ENCODE data around the gene PPP1R36. TPM values are rescaled to one million over a fixed set of nuclear protein-coding genes. Genes with fewer than 3 reads are reported as not detected.

Gene PPP1R36
- total RNA-seq, 1 donor from 2014 or later: 0.36 TPM

DNA sequence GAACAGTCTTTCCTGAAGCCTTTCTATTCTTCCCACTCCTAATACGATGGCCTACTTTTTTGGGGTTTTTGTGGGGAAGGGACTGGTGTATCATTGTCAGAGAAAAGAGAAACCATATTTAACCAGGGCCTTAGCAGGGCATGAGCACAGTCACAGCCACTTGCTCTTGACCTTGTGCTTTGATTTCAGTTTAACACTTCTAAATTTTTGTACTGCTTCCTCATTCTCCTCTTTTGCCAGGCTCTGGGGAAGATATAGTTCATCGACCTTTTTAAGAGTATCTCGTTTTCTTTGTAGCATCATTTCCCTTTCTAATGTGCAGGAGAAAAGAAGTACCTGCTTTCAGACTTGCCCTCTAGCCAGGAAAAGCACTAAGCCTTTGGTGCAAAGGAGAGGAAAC lies 43.0 kb upstream of the PPP1R36 start:
- TF ChIP-seq, protein P1, sequence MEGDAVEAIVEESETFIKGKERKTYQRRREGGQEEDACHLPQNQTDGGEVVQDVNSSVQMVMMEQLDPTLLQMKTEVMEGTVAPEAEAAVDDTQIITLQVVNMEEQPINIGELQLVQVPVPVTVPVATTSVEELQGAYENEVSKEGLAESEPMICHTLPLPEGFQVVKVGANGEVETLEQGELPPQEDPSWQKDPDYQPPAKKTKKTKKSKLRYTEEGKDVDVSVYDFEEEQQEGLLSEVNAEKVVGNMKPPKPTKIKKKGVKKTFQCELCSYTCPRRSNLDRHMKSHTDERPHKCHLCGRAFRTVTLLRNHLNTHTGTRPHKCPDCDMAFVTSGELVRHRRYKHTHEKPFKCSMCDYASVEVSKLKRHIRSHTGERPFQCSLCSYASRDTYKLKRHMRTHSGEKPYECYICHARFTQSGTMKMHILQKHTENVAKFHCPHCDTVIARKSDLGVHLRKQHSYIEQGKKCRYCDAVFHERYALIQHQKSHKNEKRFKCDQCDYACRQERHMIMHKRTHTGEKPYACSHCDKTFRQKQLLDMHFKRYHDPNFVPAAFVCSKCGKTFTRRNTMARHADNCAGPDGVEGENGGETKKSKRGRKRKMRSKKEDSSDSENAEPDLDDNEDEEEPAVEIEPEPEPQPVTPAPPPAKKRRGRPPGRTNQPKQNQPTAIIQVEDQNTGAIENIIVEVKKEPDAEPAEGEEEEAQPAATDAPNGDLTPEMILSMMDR (IDR thresholded peaks at IDR 0.05; ENCODE audit: borderline replicate concordance): no peak
- no peaks in the 10 kb centered on the region for H3K27me3 ChIP-seq (ENCODE audit: low read depth)
- no peak for DNase-seq
- intact Hi-C loops (cut with micrococcal nuclease): no loop called here
- peaks cover 96% of the 10 kb centered on the region for H3K4me1 ChIP-seq
- H3K36me3 ChIP-seq: no peaks in the 10 kb centered on the region
- no peaks in the 10 kb centered on the region for H3K9me3 ChIP-seq (replicated peaks)
- peak overlapping the region; percentile 100 for H3K27ac ChIP-seq (replicated peaks)
- peak overlapping the region; percentile 95 for H3K4me3 ChIP-seq

DNA sequence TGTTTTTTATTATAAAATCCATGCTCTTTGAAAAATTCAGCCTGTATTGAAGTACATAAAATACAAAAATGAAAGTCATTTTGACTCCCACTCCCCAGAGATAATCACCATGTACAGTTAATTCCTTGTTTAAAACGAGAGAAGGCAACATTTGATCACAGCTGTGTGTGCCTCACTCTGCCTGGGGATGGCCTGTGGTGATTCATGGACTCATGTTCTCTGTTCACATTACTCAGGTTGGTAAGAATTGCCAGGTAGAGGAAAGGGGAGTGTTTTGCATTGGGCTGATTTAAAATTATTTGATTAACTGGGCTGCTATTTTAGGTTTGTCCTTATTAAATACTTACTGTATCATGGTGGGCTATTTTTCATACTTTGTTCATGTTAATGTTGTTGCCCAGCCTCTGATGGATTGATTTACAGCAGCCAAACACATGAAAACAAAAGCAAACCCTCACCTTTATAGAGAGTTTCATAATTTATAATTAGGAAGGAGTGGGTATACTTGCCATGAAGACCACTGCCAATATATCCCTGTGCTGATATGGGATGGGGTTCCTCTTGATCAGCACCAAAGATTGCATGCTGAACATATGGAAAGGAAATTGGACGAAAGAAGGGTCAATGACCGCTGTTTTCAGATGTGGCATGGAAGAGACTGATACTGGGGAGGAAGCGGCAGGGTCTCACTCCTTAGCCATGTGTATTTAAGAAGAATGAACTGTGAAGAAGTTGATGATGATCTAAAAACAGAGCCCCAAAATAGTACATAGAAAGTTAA lies 42.2 kb upstream of the PPP1R36 start:
- TF ChIP-seq, protein P1 (IDR thresholded peaks at IDR 0.05; ENCODE audit: borderline replicate concordance): no peak
- Histone ChIP-seq H3K36me3 (no peaks in the 10 kb centered on the region), H3K27ac (replicated peaks) (peak overlapping the region; percentile 100), H3K4me3 (peak overlapping the region; percentile 95), H3K27me3 (ENCODE audit: low read depth) (no peaks in the 10 kb centered on the region), H3K9me3 (replicated peaks) (no peaks in the 10 kb centered on the region), H3K4me1 (peaks cover 96% of the 10 kb centered on the region)
- no peak for DNase-seq
- intact Hi-C loops (cut with micrococcal nuclease): no loop called here

DNA sequence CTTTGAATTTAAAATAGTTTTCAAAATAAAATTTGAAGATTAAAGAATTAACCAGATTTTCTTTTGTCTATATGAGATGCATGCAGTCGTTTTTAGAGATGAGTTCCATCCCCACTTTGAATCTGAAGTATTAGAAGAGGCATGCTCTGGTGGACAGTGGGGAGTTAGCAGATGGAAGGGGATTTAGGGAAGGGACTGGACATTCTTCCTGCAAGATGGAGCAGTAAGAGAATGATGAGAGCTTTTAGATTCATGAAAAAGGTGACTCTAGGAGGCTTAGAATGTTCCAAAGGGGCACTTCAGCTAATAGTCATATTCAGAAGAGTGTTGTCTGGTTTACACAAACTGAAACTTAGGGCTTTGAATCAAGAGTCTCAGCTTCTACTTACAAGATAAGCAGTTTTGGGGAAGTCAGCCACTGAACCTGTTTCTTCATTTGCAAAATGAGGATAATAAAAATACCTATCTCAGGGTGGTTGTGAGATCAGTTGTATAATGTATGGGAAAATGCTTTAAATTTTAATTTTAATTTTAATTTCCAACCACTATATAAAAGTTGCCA lies 41.5 kb upstream of the PPP1R36 start:
- H3K27me3 ChIP-seq (ENCODE audit: low read depth): no peaks in the 10 kb centered on the region
- TF ChIP-seq, protein P1 (IDR thresholded peaks at IDR 0.05; ENCODE audit: borderline replicate concordance): no peak
- H3K36me3 ChIP-seq: no peaks in the 10 kb centered on the region
- H3K27ac ChIP-seq (replicated peaks): no peak overlapping the region
- no peak for DNase-seq
- H3K9me3 ChIP-seq (replicated peaks): no peaks in the 10 kb centered on the region
- H3K4me3 ChIP-seq: no peak overlapping the region
- peaks cover 96% of the 10 kb centered on the region for H3K4me1 ChIP-seq
- intact Hi-C loops (cut with micrococcal nuclease): no loop called here

DNA sequence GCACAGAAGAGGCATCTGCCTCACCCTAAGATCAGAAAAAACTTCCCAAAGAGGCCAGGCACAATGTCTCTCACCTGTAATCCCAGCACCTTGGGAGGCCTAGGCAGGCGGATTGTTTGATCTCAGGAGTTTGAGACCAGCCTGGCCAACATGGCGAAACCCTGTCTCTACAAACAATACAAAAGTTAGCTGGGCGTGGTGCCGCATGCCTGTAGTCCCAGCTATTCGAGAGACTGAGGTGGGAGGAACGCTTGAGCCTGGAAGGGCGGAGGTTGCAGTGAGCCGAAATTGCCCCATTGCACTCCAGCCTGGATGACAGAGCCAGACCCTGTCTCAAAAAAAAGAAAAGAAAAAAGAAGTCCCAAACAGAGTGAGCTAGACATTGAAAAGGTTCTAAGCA lies 40.7 kb upstream of the PPP1R36 start:
- Histone ChIP-seq H3K4me1 (peaks cover 94% of the 10 kb centered on the region), H3K9me3 (replicated peaks) (no peaks in the 10 kb centered on the region), H3K36me3 (no peaks in the 10 kb centered on the region), H3K27me3 (ENCODE audit: low read depth) (no peaks in the 10 kb centered on the region), H3K27ac (replicated peaks) (no peak overlapping the region), H3K4me3 (no peak overlapping the region)
- TF ChIP-seq, protein P1 (IDR thresholded peaks at IDR 0.05; ENCODE audit: borderline replicate concordance): no peak
- intact Hi-C loops (cut with micrococcal nuclease): no loop called here
- no peak for DNase-seq

DNA sequence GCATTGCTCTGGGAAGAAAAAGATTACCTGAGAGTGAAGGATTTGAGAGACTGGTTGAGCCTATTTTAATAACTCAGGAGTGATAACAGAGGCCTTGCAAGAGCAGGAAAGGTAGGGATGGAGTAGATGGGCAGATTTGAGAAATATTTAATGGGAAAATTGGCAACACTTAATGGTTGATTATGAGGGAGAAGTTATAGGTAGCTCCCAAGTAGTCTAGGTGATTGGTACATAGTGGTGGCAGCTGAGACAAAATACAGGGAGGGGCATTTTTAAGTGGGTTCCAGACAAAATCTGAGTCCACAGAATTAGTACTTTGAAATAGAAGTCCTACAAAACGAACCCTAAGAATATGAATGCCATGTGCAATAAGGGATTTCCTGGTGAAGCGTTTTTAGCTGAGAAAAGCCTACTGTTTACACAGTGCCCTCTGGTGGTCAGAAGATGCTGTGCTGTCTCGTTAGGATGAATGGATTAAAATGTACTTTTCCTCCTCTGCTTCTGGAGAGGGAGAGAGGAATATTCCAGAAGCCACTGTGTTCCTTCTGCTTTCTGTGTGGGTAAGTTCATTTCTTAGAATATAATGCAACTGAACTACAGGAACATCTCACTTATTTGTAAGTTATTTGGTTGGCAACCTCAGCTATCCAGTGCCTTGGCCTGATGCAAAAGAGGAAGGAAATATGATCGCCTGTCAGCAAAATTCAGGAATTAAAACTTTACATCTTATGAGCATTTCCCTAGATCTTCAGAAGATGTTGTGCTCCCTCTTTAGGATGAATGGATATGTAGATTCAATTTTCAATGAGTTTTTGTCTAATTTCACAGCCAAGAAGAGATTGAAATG lies 38.7 kb upstream of the PPP1R36 start:
- DNase-seq: no peak
- Histone ChIP-seq H3K27ac (replicated peaks) (peak overlapping the region; percentile 43), H3K4me1 (peaks cover 90% of the 10 kb centered on the region), H3K36me3 (no peaks in the 10 kb centered on the region), H3K9me3 (replicated peaks) (no peaks in the 10 kb centered on the region), H3K27me3 (ENCODE audit: low read depth) (no peaks in the 10 kb centered on the region), H3K4me3 (no peak overlapping the region)
- TF ChIP-seq, protein P1 (IDR thresholded peaks at IDR 0.05; ENCODE audit: borderline replicate concordance): peak; percentile 95
- intact Hi-C loops (cut with micrococcal nuclease): no loop called here
